H1 (cell line): ENCODE data around the gene GANC. TPM values are rescaled to one million over a fixed set of nuclear protein-coding genes. Genes with fewer than 3 reads are reported as not detected.

Experiments used
- CTCF ChIA-PET: fragments of 300-600 bp; sonication (Branson Sonifier 250); formaldehyde crosslinking; loops from one replicate; lab custom pipeline; 2021; ENCODE audit not compliant: partially characterized antibody; lab: Charles Lee
- POLR2A ChIA-PET: fragments of 300-600 bp; sonication (Branson Sonifier 250); formaldehyde crosslinking; loops from one replicate; lab custom pipeline; 2021; ENCODE audit warnings: inconsistent platforms; ENCODE audit not compliant: partially characterized antibody; lab: Charles Lee
- DNase-seq, 2 experiments: peaks; one replicate each; pipeline versions ENCODE4 v3.0.0 to v3.0.0-alpha.2; 2010 to 2022; ENCODE audit warnings: low spot score in 2 of 2, low read depth in 1 of 2, mixed read lengths in 1 of 2
- FAIRE-seq: peaks from 2 replicates; lab custom pipeline; 2011; peaks lifted over from hg19 to GRCh38; lab: Jason Lieb, UNC
- H2AFZ ChIP-seq: 2 replicates; pipeline ENCODE4 v1.8.1; 2012; ENCODE audit warnings: low read length, inconsistent platforms
- H2AK5ac ChIP-seq: 2 replicates; pipeline ENCODE4 v1.6.1; 2013; ENCODE audit warnings: low read depth, low read length
- H2BK120ac ChIP-seq: replicated peaks from 2 replicates; pipeline ENCODE3; 2013; ENCODE audit warnings: low read depth, low read length, inconsistent platforms
- H2BK12ac ChIP-seq: 2 replicates; pipeline ENCODE4 v1.6.1; 2013; ENCODE audit warnings: low read depth, low read length
- H2BK15ac ChIP-seq: 2 replicates; pipeline ENCODE4 v1.6.1; 2013; ENCODE audit warnings: low read length
- H2BK20ac ChIP-seq: 2 replicates; pipeline ENCODE4 v1.6.1; 2013; ENCODE audit warnings: low read length
- H2BK5ac ChIP-seq: 2 replicates; pipeline ENCODE4 v1.6.1; 2013; ENCODE audit warnings: low read depth, low read length
- H3K14ac ChIP-seq: 2 replicates; pipeline ENCODE4 v1.6.1; 2013; ENCODE audit warnings: inconsistent platforms; ENCODE audit not compliant: insufficient read length
- H3K18ac ChIP-seq: 2 replicates; pipeline ENCODE4 v1.6.1; 2013; ENCODE audit warnings: low read length; ENCODE audit errors: extremely low read depth
- H3K23ac ChIP-seq: 2 replicates; pipeline ENCODE4 v1.6.1; 2013; ENCODE audit warnings: inconsistent platforms; ENCODE audit not compliant: insufficient read length
- H3K23me2 ChIP-seq: 2 replicates; pipeline ENCODE4 v1.6.1; 2013; ENCODE audit warnings: low read depth, low read length
- H3K27ac ChIP-seq: 2 replicates; pipeline ENCODE4 v1.6.1; 2011; ENCODE audit warnings: low read depth, low read length, inconsistent platforms
- H3K27me3 ChIP-seq, 4 experiments: replicated peaks in 1 of 4; 1 replicate in 1 of 4; 2 replicates in 3 of 4; pipeline versions ENCODE4 v1.6.1 to v1.8.1; 2011 to 2013; ENCODE audit warnings: low read length in 3 of 4, mild to moderate bottlenecking in 3 of 4, inconsistent platforms in 2 of 4, mixed read lengths in 2 of 4, moderate library complexity in 1 of 4; ENCODE audit not compliant: control insufficient read depth in 3 of 4, insufficient read depth in 3 of 4; ENCODE audit errors: extremely low read depth in 1 of 4
- H3K36me3 ChIP-seq, 4 experiments: 2 replicates each; pipeline versions ENCODE4 v1.6.1 to v1.8.1; 2011 to 2013; ENCODE audit warnings: mild to moderate bottlenecking in 4 of 4, low read length in 3 of 4, moderate library complexity in 2 of 4, control low read depth in 1 of 4, inconsistent platforms in 1 of 4; ENCODE audit not compliant: insufficient read depth in 4 of 4, control insufficient read depth in 2 of 4
- H3K4ac ChIP-seq: replicated peaks from 2 replicates; pipeline ENCODE3; 2013; ENCODE audit warnings: low read length, low read depth, mixed read lengths, inconsistent platforms; ENCODE audit not compliant: insufficient read length
- H3K4me1 ChIP-seq, 4 experiments: replicated peaks in 1 of 4; 1 replicate in 1 of 4; 2 replicates in 3 of 4; pipeline versions ENCODE4 v1.6.1 to v1.8.1; 2011 to 2013; ENCODE audit warnings: low read length in 3 of 4, inconsistent platforms in 2 of 4, mixed read lengths in 1 of 4; ENCODE audit not compliant: insufficient read depth in 4 of 4, control insufficient read depth in 3 of 4
- H3K4me2 ChIP-seq, 2 experiments: 2 replicates each; pipeline versions ENCODE4 v1.6.1 to v1.8.1; 2011 to 2013; ENCODE audit warnings: low read depth in 2 of 2, low read length in 2 of 2, control low read depth in 1 of 2, inconsistent platforms in 1 of 2, mild to moderate bottlenecking in 1 of 2; ENCODE audit not compliant: insufficient read depth in 1 of 2
- H3K4me3 ChIP-seq, 4 experiments: fragments of 200-600, 300-600 bp in 1 of 4; sonication (generic), shearing (Covaris generic), sonication (Bioruptor Twin) in 1 of 4; 2 replicates each; pipeline versions ENCODE4 v1.5.1 to v1.8.1; 2011 to 2016; ENCODE audit warnings: low read length in 4 of 4, low read depth in 3 of 4, control low read depth in 2 of 4, inconsistent platforms in 2 of 4, mild to moderate bottlenecking in 2 of 4, mixed read lengths in 1 of 4, moderate library complexity in 1 of 4; ENCODE audit not compliant: insufficient read depth in 2 of 4; ENCODE audit errors: extremely low read depth in 1 of 4
- H3K56ac ChIP-seq: replicated peaks from 2 replicates; pipeline ENCODE3; 2013; ENCODE audit warnings: low read depth, mild to moderate bottlenecking, mixed read lengths, low read length, inconsistent platforms; ENCODE audit not compliant: insufficient read length
- H3K79me1 ChIP-seq: 2 replicates; pipeline ENCODE4 v1.6.1; 2013; ENCODE audit warnings: low read depth, low read length, control low read depth
- H3K79me2 ChIP-seq, 2 experiments: 2 replicates each; pipeline versions ENCODE4 v1.6.1 to v1.8.1; 2012 to 2013; ENCODE audit warnings: low read length in 2 of 2, mild to moderate bottlenecking in 2 of 2, inconsistent platforms in 1 of 2; ENCODE audit not compliant: insufficient read depth in 2 of 2, control insufficient read depth in 1 of 2
- H3K9ac ChIP-seq, 4 experiments: replicated peaks in 1 of 4; 1 replicate in 1 of 4; 2 replicates in 3 of 4; pipeline versions ENCODE4 v1.6.1 to v1.8.1; 2011 to 2013; ENCODE audit warnings: low read depth in 3 of 4, low read length in 3 of 4, control low read depth in 2 of 4, mild to moderate bottlenecking in 2 of 4, moderate library complexity in 2 of 4, inconsistent platforms in 1 of 4; ENCODE audit errors: extremely low read depth in 1 of 4
- H3K9me3 ChIP-seq, 2 experiments: 2 replicates each; pipeline versions ENCODE4 v1.6.1 to v1.8.1; 2012 to 2013; ENCODE audit warnings: mild to moderate bottlenecking in 2 of 2, moderate library complexity in 2 of 2, control low read depth in 1 of 2, inconsistent platforms in 1 of 2, low read depth in 1 of 2, low read length in 1 of 2, mixed read lengths in 1 of 2; ENCODE audit not compliant: insufficient read depth in 2 of 2
- H4K20me1 ChIP-seq, 2 experiments: replicated peaks in 1 of 2; 2 replicates each; pipeline versions ENCODE3 to v1.8.1; 2011 to 2013; ENCODE audit warnings: inconsistent platforms in 2 of 2, low read length in 2 of 2, mild to moderate bottlenecking in 1 of 2; ENCODE audit not compliant: insufficient read depth in 2 of 2, control insufficient read depth in 1 of 2
- H4K5ac ChIP-seq: 2 replicates; pipeline ENCODE4 v1.6.1; 2013; ENCODE audit warnings: low read length, low read depth, mixed read lengths, inconsistent platforms; ENCODE audit not compliant: insufficient read length
- H4K8ac ChIP-seq: 2 replicates; pipeline ENCODE4 v1.8.0; 2013; ENCODE audit warnings: mild to moderate bottlenecking, moderate library complexity, low read length, inconsistent platforms; ENCODE audit not compliant: insufficient read depth; ENCODE audit errors: extremely low read depth
- H4K91ac ChIP-seq: replicated peaks from 2 replicates; pipeline ENCODE3; 2013; ENCODE audit warnings: low read length, mixed read lengths, inconsistent platforms; ENCODE audit not compliant: insufficient read length
- GTF2F1 ChIP-seq: IDR thresholded peaks from 2 replicates; pipeline ENCODE4 v1.6.1; 2012; ENCODE audit warnings: low read depth, low read length, improper control_type of control experiment, borderline replicate concordance
- WGBS, 2 experiments: shearing (Covaris generic) in 1 of 2; methylation state at CpG; one replicate each; pipeline versions ENCODE4 v1.1.6 to v1.1.7; 2013 to 2015; ENCODE audit warnings: low lambda C conversion rate in 2 of 2, mixed read lengths in 2 of 2, inconsistent platforms in 1 of 2, low coverage in 1 of 2, missing lambda C conversion rate in 1 of 2; ENCODE audit not compliant: insufficient replicate concordance in 2 of 2, insufficient coverage in 1 of 2, insufficient read length in 1 of 2; ENCODE audit errors: extremely low coverage in 1 of 2, missing lambda C conversion rate in 1 of 2; 5-methylcytosine and 5-hydroxymethylcytosine counted together
- polyA plus RNA-seq, 7 experiments: library from polyadenylated mRNA; depleted of rRNA in 3 of 7; stranded (reverse) in 5 of 7; unstranded in 2 of 7; fragments of >200 nt in 5 of 7; fragments of 200-250 nt in 2 of 7; gene quantifications; 1 replicate in 5 of 7; 2 replicates in 1 of 7; 4 replicates in 1 of 7; pipeline versions ENCODE4 v1.2.1 to v1.2.3, GENCODE V29; 2011 to 2013; ENCODE audit warnings: missing spikeins in 2 of 7, mixed read lengths in 2 of 7
- total RNA-seq: library from RNA; stranded (reverse); fragmentation: NEBNext Ultra II Directional; extraction: Animal tissue kit (Norgen Biotek cat#: 25700); gene quantifications from 2 replicates; pipeline ENCODE4 v1.2.1, GENCODE V29; 2021

The GANC gene
- total and polyA plus RNA-seq, 2 of the 8 experiments (the other 6 are each of a cell fraction or from before 2014, with no cell fraction given): 6.8 to 14.4 TPM

DNA sequence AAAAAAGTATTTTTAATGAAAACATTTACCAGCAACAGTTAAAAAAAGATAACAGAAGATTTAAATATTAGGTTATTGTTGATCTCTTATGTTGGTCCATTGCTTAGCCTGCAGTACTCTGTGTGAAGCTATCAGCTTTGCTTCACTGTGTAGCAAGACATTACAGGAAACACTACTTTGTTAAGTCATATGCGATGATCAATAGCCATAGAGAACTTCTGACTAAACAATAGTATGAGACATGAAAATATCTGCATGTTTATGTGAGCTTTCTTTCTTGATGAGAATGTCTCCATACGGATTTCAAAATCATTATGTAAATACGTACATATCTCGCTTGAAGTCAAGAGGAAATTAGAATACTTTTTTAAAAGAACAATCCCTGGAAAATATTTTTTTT, 59.3 kb downstream of the GANC start:
- Histone ChIP-seq H3K27me3 (no peaks in the 10 kb centered on the region), H2BK12ac (no peak overlapping the region), H4K8ac (no peak overlapping the region), H3K4me3 (no peak overlapping the region), H3K79me2 (no peaks in the 10 kb centered on the region), H2BK5ac (no peak overlapping the region), H3K18ac (no peak overlapping the region), H3K56ac (no peak overlapping the region), H3K27ac (no peak overlapping the region), H3K23me2 (no peaks in the 10 kb centered on the region), H2BK120ac (no peak overlapping the region), H2AFZ (no peak overlapping the region), H3K9ac (no peak overlapping the region), H4K5ac (no peak overlapping the region), H4K91ac (no peak overlapping the region), H3K9me3 (peaks cover 0 to 6% of the 10 kb centered on the region in 2 experiments; a peak in 1 of 4 replicates), H3K4me1 (no peaks in the 10 kb centered on the region), H2BK20ac (no peak overlapping the region), H3K4me2 (no peak overlapping the region), H2AK5ac (no peak overlapping the region), H3K14ac (no peak overlapping the region), H3K79me1 (no peaks in the 10 kb centered on the region), H3K4ac (no peak overlapping the region), H3K36me3 (peaks cover 0 to 3% (median 0%) of the 10 kb centered on the region in 4 experiments; a peak in 1 of 8 replicates), H4K20me1 (no peaks in the 10 kb centered on the region), H3K23ac (no peak overlapping the region), H2BK15ac (no peak overlapping the region)
- POLR2A ChIA-PET: no interaction called here
- 89% methylated on average over 4 of the region's 4 CpGs; no CpG with 5 or more reads in 1 of the 2 experiments for WGBS, 2 experiments
- DNase-seq (no peak), FAIRE-seq (no peak)
- CTCF ChIA-PET: no interaction called here
- no peak for TF ChIP-seq GTF2F1
